GM12873 (cell line): Measurements from ENCODE around the gene DNASE1L1.

Source experiments
- CTCF ChIP-seq: IDR thresholded peaks from 2 replicates; pipeline ENCODE4 v1.5.1; 2012; ENCODE audit warnings: low read depth, mild to moderate bottlenecking, moderate library complexity, low read length, control low read depth; ENCODE audit not compliant: insufficient read depth; ENCODE audit errors: missing control alignments

Gene DNASE1L1

GRCh38 chrX:154428176-154429171, 19.4 kb upstream of the DNASE1L1 start, which contains the start of gene ATP6AP1:
ATP6AP1 (plus strand) TSS chrX:154428677; CDS start chrX:154428693, 16 bp downstream.
- TF ChIP-seq CTCF, result peak; percentile 18

- no peak for TF ChIP-seq CTCF
Measured at GRCh38 chrX:154426916-154427770, 18.1 kb upstream of the DNASE1L1 start.

- no peak for TF ChIP-seq CTCF
Measured at GRCh38 chrX:154420402-154420756, 11.3 kb upstream of the DNASE1L1 start.

GRCh38 chrX:154419688-154420401, 10.8 kb upstream of the DNASE1L1 start:
- TF ChIP-seq CTCF, result no peak

GRCh38 chrX:154419189-154419588, 10.1 kb upstream of the DNASE1L1 start:
- TF ChIP-seq CTCF, result no peak

GRCh38 chrX:154417157-154417556, 8.1 kb upstream of the DNASE1L1 start:
- no peak for TF ChIP-seq CTCF
